HCT116 (cell line): ENCODE results near the gene RINL. TPM values are rescaled to one million over a fixed set of nuclear protein-coding genes. Genes with fewer than 3 reads are reported as not detected.

ENCODE experiments used
- ATAC-seq: fragments of 200-7000 bp; cut with Tn5 transposase; 2 replicates; pipeline ENCODE4 v1.9.1; 2020; ENCODE audit warnings: mild to moderate bottlenecking, moderate library complexity
- BruUV-seq: library from RNA; stranded (reverse); fragments of 400-500 nt; replicated peaks from 2 replicates; lab custom pipeline; 2021; lab: Mats Ljungman, UMichigan
- CTCF ChIA-PET: fragments of 300-600 bp; sonication (Branson Sonifier 250); formaldehyde crosslinking; loops from one replicate; lab custom pipeline; 2021; ENCODE audit warnings: antibody characterized with exemption; lab: Charles Lee
- POLR2A ChIA-PET: fragments of 300-600, 350-600 bp; sonication (Branson Sonifier 250); formaldehyde crosslinking; loops from one replicate; lab custom pipeline; 2021; ENCODE audit warnings: antibody characterized with exemption; lab: Charles Lee
- RAD21 ChIA-PET, 2 experiments: fragments of 300-600 bp; sonication (Branson Sonifier 250); formaldehyde crosslinking; loops; one replicate each; lab custom pipeline; 2023; ENCODE audit warnings: low total read pairs in 2 of 2; ENCODE audit not compliant: uncharacterized antibody in 2 of 2, unreplicated experiment in 2 of 2, low non-redundant PET in 1 of 2; lab: Charles Lee
- DNase-seq: peaks from one replicate; pipeline ENCODE4 v3.0.0-alpha.2; 2010; ENCODE audit warnings: low read depth, low spot score
- H2AFZ ChIP-seq: fragments of 200-600 bp; shearing (Covaris generic), sonication (generic); 2 replicates; pipeline ENCODE4 v1.6.1; 2017; ENCODE audit warnings: low read depth, mixed run types, mixed read lengths, antibody characterized with exemption, low read length; ENCODE audit not compliant: poor library complexity, severe bottlenecking
- H3K27ac ChIP-seq: 2 replicates; pipeline ENCODE4 v1.5.1; 2012; ENCODE audit warnings: low read depth, low read length
- H3K27me3 ChIP-seq: fragments of 200-600 bp; sonication (generic); 2 replicates; pipeline ENCODE4 v1.6.1; 2016; ENCODE audit warnings: mixed run types, low read length, mixed read lengths; ENCODE audit not compliant: insufficient read depth
- H3K36me3 ChIP-seq, 2 experiments: fragments of 200-500 bp in 1 of 2; fragments of 200-600 bp in 1 of 2; sonication (Bioruptor generic) in 1 of 2; sonication (generic) in 1 of 2; 2 replicates each; pipeline versions ENCODE4 v1.5.1 to v1.6.1; 2014 to 2016; ENCODE audit warnings: low read length in 2 of 2, inconsistent platforms in 1 of 2, mixed read lengths in 1 of 2, mixed run types in 1 of 2; ENCODE audit not compliant: insufficient read depth in 2 of 2, control insufficient read depth in 1 of 2
- H3K4me1 ChIP-seq, 2 experiments: fragments of 200-600 bp in 1 of 2; sonication (generic) in 1 of 2; 2 replicates each; pipeline versions ENCODE4 v1.5.1 to v1.6.1; 2012 to 2017; ENCODE audit warnings: low read length in 2 of 2, inconsistent platforms in 1 of 2, mild to moderate bottlenecking in 1 of 2, mixed read lengths in 1 of 2, mixed run types in 1 of 2, moderate library complexity in 1 of 2; ENCODE audit not compliant: insufficient read depth in 2 of 2, control insufficient read depth in 1 of 2
- H3K4me2 ChIP-seq: fragments of 200-600 bp; sonication (generic); 2 replicates; pipeline ENCODE4 v1.6.1; 2017; ENCODE audit warnings: mixed run types, low read length, mixed read lengths
- H3K4me3 ChIP-seq, 2 experiments: fragments of 200-600 bp in 1 of 2; sonication (generic) in 1 of 2; replicated peaks in 1 of 2; 2 replicates each; pipeline ENCODE4 v1.5.1; 2011 to 2016; ENCODE audit warnings: low read length in 2 of 2, control low read depth in 1 of 2, low read depth in 1 of 2, mild to moderate bottlenecking in 1 of 2, mixed read lengths in 1 of 2, mixed run types in 1 of 2
- H3K79me2 ChIP-seq: fragments of 200-600 bp; sonication (generic); 2 replicates; pipeline ENCODE4 v1.6.1; 2017; ENCODE audit warnings: mild to moderate bottlenecking, mixed run types, low read length, moderate library complexity, mixed read lengths; ENCODE audit not compliant: insufficient read depth
- H3K9ac ChIP-seq: fragments of 200-600 bp; sonication (generic); 2 replicates; pipeline ENCODE4 v1.6.1; 2016; ENCODE audit warnings: low read length, mixed read lengths
- H3K9me2 ChIP-seq: fragments of 200-600 bp; sonication (generic), shearing (Covaris generic); 2 replicates; pipeline ENCODE4 v1.6.1; 2017; ENCODE audit warnings: mixed run types, mild to moderate bottlenecking, moderate library complexity; ENCODE audit not compliant: insufficient read depth
- H3K9me3 ChIP-seq, 2 experiments: fragments of 200-500 bp in 1 of 2; fragments of 200-600 bp in 1 of 2; sonication (Bioruptor generic) in 1 of 2; sonication (generic) in 1 of 2; 2 replicates each; pipeline ENCODE4 v1.6.1; 2014 to 2017; ENCODE audit warnings: low read length in 2 of 2, mixed read lengths in 2 of 2, inconsistent platforms in 1 of 2, low read depth in 1 of 2, mild to moderate bottlenecking in 1 of 2, mixed run types in 1 of 2, moderate library complexity in 1 of 2; ENCODE audit not compliant: control insufficient read depth in 1 of 2, insufficient read depth in 1 of 2
- H4K20me1 ChIP-seq: fragments of 200-600 bp; sonication (generic), shearing (Covaris generic); 2 replicates; pipeline ENCODE4 v1.6.1; 2017; ENCODE audit warnings: mixed run types, mild to moderate bottlenecking, moderate library complexity; ENCODE audit not compliant: insufficient read depth
- CEBPB ChIP-seq: IDR thresholded peaks from 2 replicates; pipeline ENCODE4 v1.6.1; 2012; ENCODE audit warnings: low read depth
- EGR1 ChIP-seq: IDR thresholded peaks from 2 replicates; pipeline ENCODE4 v1.6.1; 2012; ENCODE audit warnings: low read depth
- ELF1 ChIP-seq: IDR thresholded peaks from 2 replicates; pipeline ENCODE4 v1.6.1; 2012; ENCODE audit warnings: low read depth, borderline replicate concordance
- FOSL1 ChIP-seq: IDR thresholded peaks from 2 replicates; pipeline ENCODE4 v1.6.1; 2012; ENCODE audit warnings: low read depth
- MAX ChIP-seq: IDR thresholded peaks from 2 replicates; pipeline ENCODE4 v1.6.1; 2012
- POLR2A ChIP-seq: IDR thresholded peaks from 2 replicates; pipeline ENCODE4 v1.7.0; 2011; ENCODE audit warnings: borderline replicate concordance; ENCODE audit not compliant: insufficient read depth, insufficient read length; ENCODE audit errors: extremely low read depth
- SIN3A ChIP-seq: IDR thresholded peaks from 2 replicates; pipeline ENCODE4 v1.6.1; 2012; ENCODE audit warnings: low read depth
- SP1 ChIP-seq: IDR thresholded peaks from 2 replicates; pipeline ENCODE4 v1.6.1; 2012; ENCODE audit warnings: low read depth
- YY1 ChIP-seq: IDR thresholded peaks from 2 replicates; pipeline ENCODE4 v1.6.1; 2011; ENCODE audit warnings: low read length, low read depth, moderate library complexity, mild to moderate bottlenecking; ENCODE audit not compliant: insufficient replicate concordance; ENCODE audit errors: extremely low read depth
- intact Hi-C: fragments of 100-400 bp; cut with micrococcal nuclease; formaldehyde crosslinking; loops from 2 replicates; pipeline ENCODE4 v1.10.0; 2022
- total RNA-seq: library from RNA; stranded (reverse); gene quantifications from one replicate; pipeline ENCODE4 v1.2.1, GENCODE V29; 2021; ENCODE audit not compliant: unreplicated experiment
- TF ChIP-seq, protein P1 (sequence below): IDR thresholded peaks from 2 replicates; pipeline ENCODE4 v1.6.1; 2011; ENCODE audit warnings: mild to moderate bottlenecking, low read length, moderate library complexity; ENCODE audit not compliant: insufficient replicate concordance; ENCODE audit errors: extremely low read depth

RINL gene
- total RNA-seq, 1 experiment from 2014 or later, result 28.6 TPM

GRCh38 chr19:38834590-38834989, 43.5 kb downstream of the RINL start:
- POLR2A ChIA-PET, result interaction anchor here (0.7 to 2.2 kb wide), 2 partner anchors 15 to 73 kb away, joined by 3 to 7 read pairs; no protein-coding TSS in a partner anchor

More at GRCh38 chr19:38834590-38834989, 43.5 kb downstream of the RINL start:
- H3K4me1 ChIP-seq, result peaks cover 2 to 32% of the 10 kb centered on the region in 2 experiments; a peak in 3 of 4 replicates
- no peak for DNase-seq
- no peak overlapping the region for H3K4me2 ChIP-seq
- H3K9me2 ChIP-seq, result no peaks in the 10 kb centered on the region
- no peaks in the 10 kb centered on the region for H3K27me3 ChIP-seq
- no peaks in the 10 kb centered on the region for H3K9me3 ChIP-seq
- CTCF ChIA-PET, result interaction anchor here (1.3 kb wide), 1 partner anchor 53 kb away, joined by 4 read pairs; no protein-coding TSS in a partner anchor
- intact Hi-C loops, result loop anchor here (5.0 kb wide), 1 partner anchor 97 kb away; no protein-coding TSS in a partner anchor
- H2AFZ ChIP-seq, result no peak overlapping the region
- H3K27ac ChIP-seq, result no peak overlapping the region
- H3K9ac ChIP-seq, result no peak overlapping the region
- no peak overlapping the region for H3K4me3 ChIP-seq
- no peak for ATAC-seq
- TF ChIP-seq, protein P1, sequence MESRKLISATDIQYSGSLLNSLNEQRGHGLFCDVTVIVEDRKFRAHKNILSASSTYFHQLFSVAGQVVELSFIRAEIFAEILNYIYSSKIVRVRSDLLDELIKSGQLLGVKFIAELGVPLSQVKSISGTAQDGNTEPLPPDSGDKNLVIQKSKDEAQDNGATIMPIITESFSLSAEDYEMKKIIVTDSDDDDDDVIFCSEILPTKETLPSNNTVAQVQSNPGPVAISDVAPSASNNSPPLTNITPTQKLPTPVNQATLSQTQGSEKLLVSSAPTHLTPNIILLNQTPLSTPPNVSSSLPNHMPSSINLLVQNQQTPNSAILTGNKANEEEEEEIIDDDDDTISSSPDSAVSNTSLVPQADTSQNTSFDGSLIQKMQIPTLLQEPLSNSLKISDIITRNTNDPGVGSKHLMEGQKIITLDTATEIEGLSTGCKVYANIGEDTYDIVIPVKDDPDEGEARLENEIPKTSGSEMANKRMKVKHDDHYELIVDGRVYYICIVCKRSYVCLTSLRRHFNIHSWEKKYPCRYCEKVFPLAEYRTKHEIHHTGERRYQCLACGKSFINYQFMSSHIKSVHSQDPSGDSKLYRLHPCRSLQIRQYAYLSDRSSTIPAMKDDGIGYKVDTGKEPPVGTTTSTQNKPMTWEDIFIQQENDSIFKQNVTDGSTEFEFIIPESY, result no peak
- TF ChIP-seq SP1 (no peak), MAX (no peak), SIN3A (no peak), EGR1 (no peak), FOSL1 (no peak), YY1 (no peak), CEBPB (no peak), ELF1 (no peak), POLR2A (no peak)
- RAD21 ChIA-PET, result no interaction called here
- peaks cover 26 to 34% of the 10 kb centered on the region in 2 experiments; a peak in 3 of 4 replicates for H3K36me3 ChIP-seq
- peaks cover 7% of the 10 kb centered on the region; the same call in 1 of the 2 replicates for H4K20me1 ChIP-seq
- peaks cover 23% of the 10 kb centered on the region; the same call in 1 of the 2 replicates for H3K79me2 ChIP-seq
- no TSS peak for BruUV-seq
